Stimulated activated naive B cell treated with anti-CD40 and anti-IgM and Interleukin-4, amounts not matched to agents 10 μg/mL and 1 μg/mL and 100 μg/mL, for 72 hours (primary cell): ENCODE measurements around the gene SMAD5.

Experiments used
- ATAC-seq, 2 donors: fragments of 150-1000 bp; cut with Tn5 transposase; replicated peaks; 2 replicates each; pipeline ENCODE4 v1.10.0; 2021; ENCODE audit warnings: moderate library complexity in 1 of 2
- DNase-seq: peaks from one replicate; pipeline ENCODE4 v3.0.0; 2021
- H3K27ac Mint-ChIP-seq: one replicate; pipeline ENCODE4 v1.8.0; 2022; ENCODE audit warnings: mild to moderate bottlenecking, mixed read lengths
- H3K27me3 Mint-ChIP-seq, 2 donors: one replicate each; pipeline ENCODE4 v1.8.0; 2022; ENCODE audit warnings: mixed read lengths in 2 of 2
- H3K36me3 Mint-ChIP-seq, 2 donors: one replicate each; pipeline ENCODE4 v1.8.0; 2022; ENCODE audit warnings: mixed read lengths in 2 of 2, mild to moderate bottlenecking in 1 of 2
- H3K4me1 Mint-ChIP-seq, 2 donors: one replicate each; pipeline ENCODE4 v1.8.0; 2022; ENCODE audit warnings: mixed read lengths in 2 of 2, mild to moderate bottlenecking in 1 of 2
- H3K4me3 Mint-ChIP-seq, 2 donors: one replicate each; pipeline ENCODE4 v1.8.0; 2022; ENCODE audit warnings: mild to moderate bottlenecking in 2 of 2, mixed read lengths in 2 of 2, moderate library complexity in 1 of 2
- H3K9me3 Mint-ChIP-seq, 2 donors: one replicate each; pipeline ENCODE4 v1.8.0; 2022; ENCODE audit warnings: mixed read lengths in 2 of 2, mild to moderate bottlenecking in 1 of 2

Gene SMAD5

GRCh38 chr5:136132557-136133221 lies at the start of gene SMAD5:
Gene SMAD5, plus strand, starts transcription at chr5:136132845. Its CDS starts 20,916 bp downstream, at chr5:136153761.
- ATAC-seq: peak; percentile 90 to 92
- Mint-ChIP-seq H3K27me3 (peaks cover 12 to 13% of the 10 kb centered on the region in 2 donors), H3K4me1 (peaks cover 11 to 49% of the 10 kb centered on the region in 2 donors), H3K9me3 (no peaks in the 10 kb centered on the region), H3K27ac (peak within 1 kb of the TSS; percentile 97), H3K4me3 (peak within 1 kb of the TSS; percentile 97 to 99), H3K36me3 (peaks cover 1 to 3% of the 10 kb centered on the region in 2 donors)
- DNase-seq: peak; percentile 91

GRCh38 chr5:136084698-136085097 lies 47.9 kb upstream of the SMAD5 start:
- ATAC-seq (no peak), DNase-seq (no peak)
- peaks cover 17 to 19% of the 10 kb centered on the region in 2 donors for H3K27me3 Mint-ChIP-seq
- H3K4me1 Mint-ChIP-seq: peaks cover 7 to 11% of the 10 kb centered on the region in 2 donors
- H3K27ac Mint-ChIP-seq: no peak overlapping the region
- no peaks in the 10 kb centered on the region for H3K9me3 Mint-ChIP-seq
- peaks cover 0 to 4% of the 10 kb centered on the region in 2 donors for H3K36me3 Mint-ChIP-seq
- H3K4me3 Mint-ChIP-seq: no peak overlapping the region

- DNase-seq (no peak), ATAC-seq (no peak)
- no peaks in the 10 kb centered on the region for H3K4me1 Mint-ChIP-seq
- H3K27me3 Mint-ChIP-seq: peaks cover 6 to 8% of the 10 kb centered on the region in 2 donors
- no peaks in the 10 kb centered on the region for H3K36me3 Mint-ChIP-seq
- H3K4me3 Mint-ChIP-seq: no peak overlapping the region
- no peaks in the 10 kb centered on the region for H3K9me3 Mint-ChIP-seq
- H3K27ac Mint-ChIP-seq: no peak overlapping the region
Measured at GRCh38 chr5:136086783-136087566, 45.7 kb upstream of the SMAD5 start.

GRCh38 chr5:136087961-136088871 lies 44.4 kb upstream of the SMAD5 start:
- Mint-ChIP-seq H3K27me3 (peaks cover 6 to 8% of the 10 kb centered on the region in 2 donors), H3K27ac (no peak overlapping the region)

GRCh38 chr5:136089791-136090190 lies 42.9 kb upstream of the SMAD5 start:
- DNase-seq (no peak), ATAC-seq (no peak)
- Mint-ChIP-seq H3K4me3 (no peak overlapping the region), H3K27ac (no peak overlapping the region), H3K27me3 (peaks cover 9 to 16% of the 10 kb centered on the region in 2 donors), H3K4me1 (no peaks in the 10 kb centered on the region), H3K36me3 (no peaks in the 10 kb centered on the region), H3K9me3 (no peaks in the 10 kb centered on the region)

More at GRCh38 chr5:136087961-136088871, 44.4 kb upstream of the SMAD5 start:
- Mint-ChIP-seq H3K4me3 (no peak overlapping the region), H3K9me3 (no peaks in the 10 kb centered on the region), H3K36me3 (no peaks in the 10 kb centered on the region), H3K4me1 (no peaks in the 10 kb centered on the region)
- no peak for DNase-seq
- no peak for ATAC-seq

GRCh38 chr5:136090319-136090718 lies 42.3 kb upstream of the SMAD5 start:
- Mint-ChIP-seq H3K4me1 (no peaks in the 10 kb centered on the region), H3K4me3 (no peak overlapping the region), H3K36me3 (no peaks in the 10 kb centered on the region), H3K27ac (no peak overlapping the region), H3K9me3 (no peaks in the 10 kb centered on the region), H3K27me3 (peaks cover 15 to 21% of the 10 kb centered on the region in 2 donors)
- ATAC-seq: no peak
- no peak for DNase-seq

GRCh38 chr5:136094189-136094912 lies 38.3 kb upstream of the SMAD5 start:
- H3K36me3 Mint-ChIP-seq: no peaks in the 10 kb centered on the region
- no peak for ATAC-seq
- DNase-seq: no peak
- no peak overlapping the region for H3K4me3 Mint-ChIP-seq
- H3K4me1 Mint-ChIP-seq: no peaks in the 10 kb centered on the region
- H3K27ac Mint-ChIP-seq: no peak overlapping the region
- no peaks in the 10 kb centered on the region for H3K9me3 Mint-ChIP-seq
- H3K27me3 Mint-ChIP-seq: peaks cover 22 to 25% of the 10 kb centered on the region in 2 donors

GRCh38 chr5:136094913-136095641 lies 37.6 kb upstream of the SMAD5 start:
- ATAC-seq: no peak
- H3K36me3 Mint-ChIP-seq: no peaks in the 10 kb centered on the region
- H3K27me3 Mint-ChIP-seq: peaks cover 22 to 25% of the 10 kb centered on the region in 2 donors

GRCh38 chr5:136098176-136098575 lies 34.5 kb upstream of the SMAD5 start:
- H3K4me3 Mint-ChIP-seq: no peak overlapping the region
- no peak overlapping the region for H3K27ac Mint-ChIP-seq
- no peaks in the 10 kb centered on the region for H3K4me1 Mint-ChIP-seq
- peaks cover 22 to 25% of the 10 kb centered on the region in 2 donors for H3K27me3 Mint-ChIP-seq
- no peaks in the 10 kb centered on the region for H3K9me3 Mint-ChIP-seq
- no peaks in the 10 kb centered on the region for H3K36me3 Mint-ChIP-seq
- no peak for ATAC-seq
- no peak for DNase-seq

More at GRCh38 chr5:136094913-136095641, 37.6 kb upstream of the SMAD5 start:
- Mint-ChIP-seq H3K27ac (no peak overlapping the region), H3K4me1 (no peaks in the 10 kb centered on the region), H3K9me3 (no peaks in the 10 kb centered on the region), H3K4me3 (no peak overlapping the region)
- DNase-seq: no peak

- H3K4me3 Mint-ChIP-seq: no peak overlapping the region
- no peaks in the 10 kb centered on the region for H3K4me1 Mint-ChIP-seq
Measured at GRCh38 chr5:136099870-136100269, 32.8 kb upstream of the SMAD5 start.

GRCh38 chr5:136101884-136102283 lies 30.8 kb upstream of the SMAD5 start:
- H3K36me3 Mint-ChIP-seq: no peaks in the 10 kb centered on the region
- no peak overlapping the region for H3K27ac Mint-ChIP-seq
- peaks cover 12 to 30% of the 10 kb centered on the region in 2 donors for H3K27me3 Mint-ChIP-seq
- H3K9me3 Mint-ChIP-seq: no peaks in the 10 kb centered on the region
- ATAC-seq (no peak), DNase-seq (no peak)
- no peaks in the 10 kb centered on the region for H3K4me1 Mint-ChIP-seq
- H3K4me3 Mint-ChIP-seq: no peak overlapping the region

More at GRCh38 chr5:136099870-136100269, 32.8 kb upstream of the SMAD5 start:
- no peaks in the 10 kb centered on the region for H3K36me3 Mint-ChIP-seq
- ATAC-seq (no peak), DNase-seq (no peak)
- no peak overlapping the region for H3K27ac Mint-ChIP-seq
- H3K9me3 Mint-ChIP-seq: no peaks in the 10 kb centered on the region
- peaks cover 22 to 27% of the 10 kb centered on the region in 2 donors for H3K27me3 Mint-ChIP-seq

- Mint-ChIP-seq H3K4me3 (no peak overlapping the region), H3K27me3 (peaks cover 12 to 20% of the 10 kb centered on the region in 2 donors), H3K4me1 (no peaks in the 10 kb centered on the region), H3K36me3 (no peaks in the 10 kb centered on the region), H3K27ac (no peak overlapping the region), H3K9me3 (no peaks in the 10 kb centered on the region)
- no peak for DNase-seq
- ATAC-seq: no peak
Measured at GRCh38 chr5:136103118-136103517, 29.5 kb upstream of the SMAD5 start.

GRCh38 chr5:136104306-136104965 lies 28.2 kb upstream of the SMAD5 start:
- peaks cover 8 to 14% of the 10 kb centered on the region in 2 donors for H3K27me3 Mint-ChIP-seq
- no peaks in the 10 kb centered on the region for H3K36me3 Mint-ChIP-seq
- ATAC-seq: no peak
- no peaks in the 10 kb centered on the region for H3K4me1 Mint-ChIP-seq
- H3K9me3 Mint-ChIP-seq: no peaks in the 10 kb centered on the region
- no peak overlapping the region for H3K27ac Mint-ChIP-seq
- DNase-seq: no peak
- H3K4me3 Mint-ChIP-seq: no peak overlapping the region
